Neural cell (in vitro differentiated cells): ENCODE data around the gene PMPCA. TPM values are rescaled to one million over a fixed set of nuclear protein-coding genes. Genes with fewer than 3 reads are reported as not detected.

Experiments
- H2AFZ ChIP-seq: fragments of 200-600, 300-800 bp; sonication (generic), shearing (Covaris generic); 2 replicates; pipeline ENCODE4 v1.6.0; 2014; ENCODE audit warnings: low read depth, mild to moderate bottlenecking, antibody characterized with exemption, low read length, moderate library complexity
- H3F3A ChIP-seq: fragments of 200-600 bp; shearing (Covaris generic); 2 replicates; pipeline ENCODE4 v1.6.1; 2016; ENCODE audit warnings: mild to moderate bottlenecking, moderate library complexity, mixed read lengths, antibody characterized with exemption, low read length; ENCODE audit not compliant: insufficient read depth, poor library complexity, severe bottlenecking
- H3K27ac ChIP-seq: fragments of 200-600, 300-800 bp; sonication (generic), shearing (Covaris generic); 2 replicates; pipeline ENCODE4 v1.5.1; 2014; ENCODE audit warnings: mild to moderate bottlenecking, low read length, moderate library complexity
- H3K27me3 ChIP-seq: fragments of 300-800, 200-600 bp; sonication (generic), shearing (Covaris generic); 2 replicates; pipeline ENCODE4 v1.6.0; 2014; ENCODE audit warnings: mild to moderate bottlenecking, low read depth, low read length, moderate library complexity; ENCODE audit not compliant: insufficient read depth
- H3K36me3 ChIP-seq: fragments of 300-800, 200-600 bp; sonication (generic), shearing (Covaris generic); 2 replicates; pipeline ENCODE4 v1.5.1; 2014; ENCODE audit warnings: mild to moderate bottlenecking, antibody characterized with exemption, low read length, moderate library complexity; ENCODE audit not compliant: insufficient read depth
- H3K4me2 ChIP-seq: fragments of 300-800, 200-600 bp; sonication (generic), shearing (Covaris generic); 2 replicates; pipeline ENCODE4 v1.6.0; 2014; ENCODE audit warnings: mild to moderate bottlenecking, low read length
- H3K4me3 ChIP-seq: fragments of 300-800, 200-600 bp; sonication (generic), shearing (Covaris generic); 2 replicates; pipeline ENCODE4 v1.5.1; 2014; ENCODE audit warnings: mild to moderate bottlenecking, low read length, moderate library complexity
- H3K79me2 ChIP-seq: fragments of 200-600 bp; shearing (Covaris generic); replicated peaks from 2 replicates; pipeline ENCODE4 v1.6.0; 2014; ENCODE audit warnings: mild to moderate bottlenecking, low read length, moderate library complexity; ENCODE audit not compliant: insufficient read depth
- H3K9ac ChIP-seq: fragments of 300-800, 200-600 bp; sonication (generic), shearing (Covaris generic); 2 replicates; pipeline ENCODE4 v1.6.1; 2016; ENCODE audit warnings: mild to moderate bottlenecking, low read length, mixed read lengths
- H3K9me2 ChIP-seq: fragments of 200-600 bp; shearing (Covaris generic); 2 replicates; pipeline ENCODE4 v1.6.1; 2016; ENCODE audit warnings: mild to moderate bottlenecking, low read length, mixed read lengths; ENCODE audit not compliant: insufficient read depth
- H3K9me3 ChIP-seq: fragments of 200-600, 300-800 bp; sonication (generic), shearing (Covaris generic); 2 replicates; pipeline ENCODE4 v1.6.1; 2016; ENCODE audit warnings: mild to moderate bottlenecking, mixed run types, low read length, moderate library complexity, mixed read lengths
- H4K20me1 ChIP-seq: fragments of 200-600 bp; shearing (Covaris generic); 2 replicates; pipeline ENCODE4 v1.6.1; 2016; ENCODE audit warnings: mild to moderate bottlenecking, mixed run types; ENCODE audit not compliant: insufficient read depth
- EP300 ChIP-seq: fragments of 450-650 bp; conservative IDR thresholded peaks from 2 replicates; pipeline ENCODE4 v1.6.1; 2014; ENCODE audit warnings: antibody characterized with exemption, mild to moderate bottlenecking, moderate library complexity; ENCODE audit not compliant: poor library complexity, severe bottlenecking
- EZH2 ChIP-seq: fragments of 200-600, 300-800 bp; shearing (Covaris generic), sonication (generic); IDR thresholded peaks from 2 replicates; pipeline ENCODE4 v1.6.1; 2014; ENCODE audit warnings: antibody characterized with exemption, low read length, borderline replicate concordance, mild to moderate bottlenecking; ENCODE audit not compliant: insufficient read depth, poor library complexity, severe bottlenecking
- MXI1 ChIP-seq: fragments of 450-650 bp; conservative IDR thresholded peaks from 2 replicates; pipeline ENCODE4 v1.6.1; 2014; ENCODE audit warnings: antibody characterized with exemption, mild to moderate bottlenecking; ENCODE audit not compliant: poor library complexity, severe bottlenecking
- POLR2AphosphoS5 ChIP-seq: IDR thresholded peaks from 2 replicates; pipeline ENCODE4 v1.6.1; 2012
- RAD21 ChIP-seq: fragments of 450-650 bp; conservative IDR thresholded peaks from 2 replicates; pipeline ENCODE4 v1.6.1; 2014; ENCODE audit warnings: antibody characterized with exemption, mild to moderate bottlenecking, moderate library complexity
- SMC3 ChIP-seq: fragments of 450-650 bp; conservative IDR thresholded peaks from 2 replicates; pipeline ENCODE4 v1.6.1; 2014; ENCODE audit warnings: antibody characterized with exemption, mild to moderate bottlenecking, moderate library complexity; ENCODE audit not compliant: poor library complexity
- TAF1 ChIP-seq: IDR thresholded peaks from 2 replicates; pipeline ENCODE4 v1.6.1; 2012; ENCODE audit warnings: low read depth
- polyA plus RNA-seq: library from polyadenylated mRNA; depleted of rRNA; stranded (reverse); fragments of >200 nt; gene quantifications from 2 replicates; pipeline ENCODE4 v1.2.3, GENCODE V29; 2014
- TF ChIP-seq, protein P1 (sequence below): IDR thresholded peaks from 2 replicates; pipeline ENCODE4 v1.6.1; 2012; ENCODE audit warnings: borderline replicate concordance
- TF ChIP-seq, protein P2 (sequence below): fragments of 450-650 bp; IDR thresholded peaks from 2 replicates; pipeline ENCODE4 v1.5.1; 2014; ENCODE audit warnings: antibody characterized with exemption, mild to moderate bottlenecking, moderate library complexity; ENCODE audit not compliant: poor library complexity, severe bottlenecking

Gene PMPCA
- polyA plus RNA-seq, 1 donor from 2014 or later: 61.3 TPM

DNA sequence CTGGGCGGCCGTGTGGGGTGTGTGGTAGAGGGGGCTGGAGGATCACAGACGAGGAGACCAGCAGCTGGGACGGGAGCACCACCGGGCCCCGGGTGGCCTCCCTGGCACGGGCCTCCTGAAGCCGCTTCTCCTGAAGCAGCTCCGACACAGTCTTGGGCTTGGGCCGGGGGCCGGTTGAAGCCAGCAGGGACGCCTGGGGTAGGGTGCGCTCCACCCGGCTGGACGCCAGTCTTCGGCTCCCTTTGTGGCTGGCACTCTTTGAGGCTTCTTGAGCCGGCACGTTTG lies 31.5 kb upstream of the PMPCA start:
- no peaks in the 10 kb centered on the region for H4K20me1 ChIP-seq
- H2AFZ ChIP-seq: no peak overlapping the region
- no peak overlapping the region for H3K4me3 ChIP-seq
- H3K27ac ChIP-seq: no peak overlapping the region
- H3K9ac ChIP-seq: no peak overlapping the region
- TF ChIP-seq EZH2 (no peak), EP300 (no peak), TAF1 (no peak), SMC3 (no peak), RAD21 (no peak), MXI1 (no peak), POLR2AphosphoS5 (no peak)
- TF ChIP-seq, protein P1, sequence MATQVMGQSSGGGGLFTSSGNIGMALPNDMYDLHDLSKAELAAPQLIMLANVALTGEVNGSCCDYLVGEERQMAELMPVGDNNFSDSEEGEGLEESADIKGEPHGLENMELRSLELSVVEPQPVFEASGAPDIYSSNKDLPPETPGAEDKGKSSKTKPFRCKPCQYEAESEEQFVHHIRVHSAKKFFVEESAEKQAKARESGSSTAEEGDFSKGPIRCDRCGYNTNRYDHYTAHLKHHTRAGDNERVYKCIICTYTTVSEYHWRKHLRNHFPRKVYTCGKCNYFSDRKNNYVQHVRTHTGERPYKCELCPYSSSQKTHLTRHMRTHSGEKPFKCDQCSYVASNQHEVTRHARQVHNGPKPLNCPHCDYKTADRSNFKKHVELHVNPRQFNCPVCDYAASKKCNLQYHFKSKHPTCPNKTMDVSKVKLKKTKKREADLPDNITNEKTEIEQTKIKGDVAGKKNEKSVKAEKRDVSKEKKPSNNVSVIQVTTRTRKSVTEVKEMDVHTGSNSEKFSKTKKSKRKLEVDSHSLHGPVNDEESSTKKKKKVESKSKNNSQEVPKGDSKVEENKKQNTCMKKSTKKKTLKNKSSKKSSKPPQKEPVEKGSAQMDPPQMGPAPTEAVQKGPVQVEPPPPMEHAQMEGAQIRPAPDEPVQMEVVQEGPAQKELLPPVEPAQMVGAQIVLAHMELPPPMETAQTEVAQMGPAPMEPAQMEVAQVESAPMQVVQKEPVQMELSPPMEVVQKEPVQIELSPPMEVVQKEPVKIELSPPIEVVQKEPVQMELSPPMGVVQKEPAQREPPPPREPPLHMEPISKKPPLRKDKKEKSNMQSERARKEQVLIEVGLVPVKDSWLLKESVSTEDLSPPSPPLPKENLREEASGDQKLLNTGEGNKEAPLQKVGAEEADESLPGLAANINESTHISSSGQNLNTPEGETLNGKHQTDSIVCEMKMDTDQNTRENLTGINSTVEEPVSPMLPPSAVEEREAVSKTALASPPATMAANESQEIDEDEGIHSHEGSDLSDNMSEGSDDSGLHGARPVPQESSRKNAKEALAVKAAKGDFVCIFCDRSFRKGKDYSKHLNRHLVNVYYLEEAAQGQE: no peak
- TF ChIP-seq, protein P2, sequence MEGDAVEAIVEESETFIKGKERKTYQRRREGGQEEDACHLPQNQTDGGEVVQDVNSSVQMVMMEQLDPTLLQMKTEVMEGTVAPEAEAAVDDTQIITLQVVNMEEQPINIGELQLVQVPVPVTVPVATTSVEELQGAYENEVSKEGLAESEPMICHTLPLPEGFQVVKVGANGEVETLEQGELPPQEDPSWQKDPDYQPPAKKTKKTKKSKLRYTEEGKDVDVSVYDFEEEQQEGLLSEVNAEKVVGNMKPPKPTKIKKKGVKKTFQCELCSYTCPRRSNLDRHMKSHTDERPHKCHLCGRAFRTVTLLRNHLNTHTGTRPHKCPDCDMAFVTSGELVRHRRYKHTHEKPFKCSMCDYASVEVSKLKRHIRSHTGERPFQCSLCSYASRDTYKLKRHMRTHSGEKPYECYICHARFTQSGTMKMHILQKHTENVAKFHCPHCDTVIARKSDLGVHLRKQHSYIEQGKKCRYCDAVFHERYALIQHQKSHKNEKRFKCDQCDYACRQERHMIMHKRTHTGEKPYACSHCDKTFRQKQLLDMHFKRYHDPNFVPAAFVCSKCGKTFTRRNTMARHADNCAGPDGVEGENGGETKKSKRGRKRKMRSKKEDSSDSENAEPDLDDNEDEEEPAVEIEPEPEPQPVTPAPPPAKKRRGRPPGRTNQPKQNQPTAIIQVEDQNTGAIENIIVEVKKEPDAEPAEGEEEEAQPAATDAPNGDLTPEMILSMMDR: no peak
- H3K9me2 ChIP-seq: no peaks in the 10 kb centered on the region
- H3K4me2 ChIP-seq: no peak overlapping the region
- no peaks in the 10 kb centered on the region for H3F3A ChIP-seq
- H3K36me3 ChIP-seq: no peaks in the 10 kb centered on the region
- no peaks in the 10 kb centered on the region for H3K9me3 ChIP-seq
- no peaks in the 10 kb centered on the region for H3K27me3 ChIP-seq
- H3K79me2 ChIP-seq: no peaks in the 10 kb centered on the region

- Histone ChIP-seq H4K20me1 (no peaks in the 10 kb centered on the region), H3K9me2 (no peaks in the 10 kb centered on the region), H2AFZ (no peak overlapping the region), H3K36me3 (no peaks in the 10 kb centered on the region), H3F3A (no peaks in the 10 kb centered on the region), H3K4me2 (no peak overlapping the region), H3K27me3 (no peaks in the 10 kb centered on the region), H3K27ac (no peak overlapping the region), H3K9me3 (no peaks in the 10 kb centered on the region), H3K9ac (no peak overlapping the region), H3K79me2 (no peaks in the 10 kb centered on the region), H3K4me3 (no peak overlapping the region)
- TF ChIP-seq EP300: no peak
- no peak for TF ChIP-seq POLR2AphosphoS5
- TF ChIP-seq SMC3: no peak
- TF ChIP-seq RAD21: no peak
- TF ChIP-seq, protein P1: no peak
- TF ChIP-seq MXI1: no peak
- no peak for TF ChIP-seq TAF1
- TF ChIP-seq, protein P2: no peak
- TF ChIP-seq EZH2: no peak
These were observed 31.1 kb upstream of the PMPCA start for GRCh38 chr9:136379401-136379800.
